T47D (cell line): ENCODE data around the gene IL4.

Source experiments
- DNase-seq, 2 experiments: peaks; one replicate each; pipeline versions ENCODE4 v3.0.0 to v3.0.0-alpha.2; 2011 to 2012; ENCODE audit warnings: low read depth in 1 of 2, low spot score in 1 of 2
- JUND ChIP-seq: IDR thresholded peaks from 2 replicates; pipeline ENCODE4 v1.6.1; 2012; ENCODE audit warnings: low read depth
- in situ Hi-C: cut with HindIII; loops from 2 replicates; pipeline ENCODE4 v1.10.0; 2016; ENCODE audit warnings: low sequenced_read_pairs, low pct_unique_long_range_greater_than_20kb

The IL4 gene

DNA sequence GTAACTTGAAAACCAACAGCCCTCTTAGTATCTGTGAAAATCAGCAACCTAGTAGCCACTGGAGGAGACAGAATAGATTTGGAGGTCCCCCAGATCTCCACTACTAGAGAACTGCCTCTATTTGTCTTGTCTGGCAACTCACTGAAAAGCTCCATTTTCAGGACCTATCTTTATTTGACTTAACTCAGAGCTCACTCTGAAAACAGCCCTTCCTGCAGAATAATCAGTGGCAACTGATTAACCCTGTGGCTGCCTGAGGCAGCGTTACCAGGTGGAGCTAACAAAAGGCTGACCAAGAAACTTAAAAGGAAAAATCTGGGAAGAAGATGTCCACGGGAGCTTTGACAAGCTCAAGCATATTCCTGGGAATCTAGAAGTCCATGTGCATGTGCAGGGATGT is 26.3 kb upstream of the IL4 start:
- in situ Hi-C loops: no loop called here
- DNase-seq: no peak
- TF ChIP-seq JUND: no peak

DNA sequence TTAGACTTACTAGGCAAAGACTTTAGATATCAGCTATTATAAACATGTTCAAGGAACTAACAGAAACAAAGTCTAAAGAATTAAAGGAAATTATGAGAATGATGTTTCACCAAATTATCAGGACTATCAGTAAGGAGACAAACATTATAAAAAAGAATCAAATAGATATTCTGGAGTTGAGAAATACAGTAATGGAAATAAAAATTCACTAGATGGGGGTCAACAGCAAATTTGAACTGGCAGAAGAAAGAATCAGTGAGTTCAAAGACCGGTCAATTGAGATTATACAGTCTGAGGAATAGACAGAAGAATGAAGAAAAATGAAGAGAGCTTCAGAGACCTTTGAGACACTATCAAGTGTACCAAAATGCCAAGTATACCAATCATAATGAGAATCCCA is 25.4 kb upstream of the IL4 start:
- DNase-seq: no peak
- TF ChIP-seq JUND: no peak
- in situ Hi-C loops: no loop called here

DNA sequence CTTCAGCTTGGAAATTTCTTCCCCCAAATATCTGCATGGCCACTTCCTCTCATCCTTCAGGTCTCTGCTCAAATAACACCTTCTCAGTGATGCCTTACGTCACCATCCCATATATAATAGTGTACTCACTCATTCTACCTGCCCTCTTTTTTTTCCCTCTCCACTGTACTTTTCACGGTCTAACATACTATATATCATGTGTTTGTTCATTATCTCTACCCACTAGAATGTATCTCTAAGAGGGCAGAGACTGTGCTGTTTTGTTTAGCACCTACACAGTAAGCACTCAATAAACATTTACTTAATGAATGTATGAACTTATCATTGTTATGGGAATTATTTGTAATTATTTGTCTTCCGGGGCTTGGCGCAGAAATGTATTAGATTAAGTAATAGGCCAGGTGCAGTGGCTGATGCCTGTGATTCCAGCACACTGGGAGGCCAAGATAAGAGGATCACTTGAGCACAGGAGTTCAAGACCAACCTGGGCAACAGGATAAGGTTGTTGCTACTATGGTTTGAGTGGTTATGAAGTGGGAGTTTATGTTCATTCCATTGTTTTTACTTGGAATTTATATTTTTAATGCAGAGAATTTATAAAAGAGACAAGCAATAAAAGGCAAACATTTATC is 21.8 kb upstream of the IL4 start:
- no peak for TF ChIP-seq JUND
- in situ Hi-C loops: no loop called here
- no peak for DNase-seq

DNA sequence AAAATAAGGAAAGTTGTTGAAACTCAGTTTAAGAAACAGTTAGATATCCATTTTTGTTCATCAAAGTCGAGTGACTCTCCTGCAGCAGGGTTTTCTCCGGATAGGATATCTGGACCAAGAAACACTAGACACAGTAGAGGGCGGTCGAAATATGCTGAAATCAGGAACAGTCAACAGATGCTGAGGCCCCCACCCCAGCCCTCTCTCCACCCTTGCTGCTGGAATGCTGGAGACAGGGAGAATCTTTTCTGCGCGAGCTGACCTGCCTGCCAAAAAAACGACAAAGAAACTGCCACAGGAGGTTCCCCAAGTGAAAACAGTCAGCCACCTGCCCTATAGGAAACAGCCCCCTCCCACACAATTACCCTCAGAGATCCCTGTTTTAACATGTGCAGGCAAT is 20.1 kb upstream of the IL4 start:
- DNase-seq: no peak
- in situ Hi-C loops: no loop called here
- no peak for TF ChIP-seq JUND

- no peak for TF ChIP-seq JUND
- in situ Hi-C loops: no loop called here
- no peak for DNase-seq
These were observed 17.7 kb upstream of the IL4 start for GRCh38 chr5:132655821-132656773.

DNA sequence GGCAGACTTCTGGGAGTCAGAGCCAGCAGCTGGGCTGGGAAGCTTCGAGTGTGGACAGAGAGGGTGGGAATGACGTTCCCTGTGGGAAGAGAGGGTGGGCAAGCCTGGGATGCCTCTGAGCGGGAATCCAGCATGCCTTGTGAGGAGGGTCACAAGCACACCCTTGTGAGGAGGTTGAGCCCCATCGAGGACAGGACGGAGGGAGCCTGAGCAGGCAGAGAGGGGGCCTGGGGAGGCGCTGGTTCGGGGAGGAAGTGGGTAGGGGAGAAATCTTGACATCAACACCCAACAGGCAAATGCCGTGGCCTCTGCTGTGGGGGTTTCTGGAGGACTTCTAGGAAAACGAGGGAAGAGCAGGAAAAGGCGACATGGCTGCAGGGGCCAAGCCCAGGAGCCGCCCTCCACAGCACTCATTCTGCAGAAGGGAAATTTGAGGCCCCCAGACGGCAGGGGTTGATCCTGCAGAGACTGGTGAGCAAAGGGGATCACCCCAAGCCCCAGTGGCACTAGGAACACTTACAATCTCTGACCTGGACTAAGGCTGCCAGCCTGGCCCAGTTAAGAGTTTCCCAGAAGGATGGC is 16.9 kb upstream of the IL4 start:
- no peak for TF ChIP-seq JUND
- no peak for DNase-seq
- in situ Hi-C loops: no loop called here

DNA sequence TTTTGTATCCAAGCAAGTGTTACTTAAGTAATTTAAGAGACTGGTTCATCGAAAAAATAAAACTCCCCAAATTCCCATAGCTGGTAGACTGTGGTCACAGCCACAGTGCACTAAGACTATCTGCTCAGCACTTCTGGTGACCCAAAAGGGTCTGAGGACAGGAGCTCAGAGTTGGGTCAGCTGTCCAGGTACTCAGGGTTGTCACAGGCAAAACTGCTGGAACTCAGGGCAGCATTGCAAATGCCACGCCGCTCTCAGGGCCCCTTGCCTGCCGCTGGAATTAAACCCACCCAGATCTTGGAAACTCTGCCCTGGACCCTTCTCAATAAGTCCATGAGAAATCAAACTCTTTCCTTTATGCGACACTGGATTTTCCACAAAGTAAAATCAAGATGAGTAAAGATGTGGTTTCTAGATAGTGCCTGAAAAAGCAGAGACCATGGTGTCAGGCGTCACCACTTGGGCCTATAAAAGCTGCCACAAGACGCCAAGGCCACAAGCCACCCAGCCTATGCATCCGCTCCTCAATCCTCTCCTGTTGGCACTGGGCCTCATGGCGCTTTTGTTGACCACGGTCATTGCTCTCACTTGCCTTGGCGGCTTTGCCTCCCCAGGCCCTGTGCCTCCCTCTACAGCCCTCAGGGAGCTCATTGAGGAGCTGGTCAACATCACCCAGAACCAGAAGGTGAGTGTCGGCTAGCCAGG is 16.0 kb upstream of the IL4 start, which contains the start of gene IL13:
TSS of gene IL13 (plus strand) at position 498 of the 705 bp plus-strand sequence. CDS start at position 512, 14 bp downstream.
- no peak for TF ChIP-seq JUND
- DNase-seq: no peak
- in situ Hi-C loops: no loop called here

DNA sequence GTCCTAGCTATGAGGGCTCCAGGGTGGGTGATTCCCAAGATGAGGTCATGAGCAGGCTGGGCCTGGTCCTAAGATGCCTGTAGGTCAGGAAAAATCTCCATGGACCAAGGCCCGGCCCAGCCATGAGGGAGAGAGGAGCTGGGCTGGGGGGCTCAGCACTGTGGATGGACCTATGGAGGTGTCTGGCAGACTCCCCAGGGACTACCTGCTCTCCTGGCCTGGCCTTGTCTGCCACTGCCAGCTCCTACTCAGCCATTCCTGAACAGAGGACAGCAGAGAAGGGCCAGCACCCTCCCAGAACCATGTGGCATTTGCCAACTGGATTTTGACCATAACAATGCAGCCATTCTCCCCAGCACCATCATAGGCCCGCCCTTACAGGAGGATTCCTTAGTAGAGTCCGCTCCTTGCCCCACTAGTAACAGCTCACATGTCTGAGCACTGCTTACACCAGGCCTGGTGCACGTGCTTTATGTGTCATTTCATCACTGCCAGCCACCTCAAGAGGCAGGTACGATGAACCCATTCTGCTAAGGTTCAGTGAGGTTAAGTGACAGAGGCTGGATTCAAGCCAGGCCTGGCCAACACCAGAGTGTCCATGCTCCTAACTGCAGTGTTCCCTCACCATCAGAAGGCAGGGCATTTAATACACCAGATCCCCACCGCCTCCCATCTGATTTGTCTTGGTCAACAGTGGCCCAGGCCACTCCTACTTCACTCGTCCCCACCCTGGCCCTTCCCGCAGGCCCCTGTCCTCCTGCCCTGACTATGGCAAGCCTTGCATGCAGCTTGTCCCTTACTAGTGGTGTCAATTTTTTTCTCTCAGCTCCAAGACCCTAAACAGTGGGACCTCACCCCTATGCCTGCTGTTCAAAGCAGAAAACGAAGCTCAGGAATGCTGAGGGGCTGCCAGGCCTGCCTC is 15.1 kb upstream of the IL4 start:
- TF ChIP-seq JUND: no peak
- no peak for DNase-seq
- in situ Hi-C loops: no loop called here

DNA sequence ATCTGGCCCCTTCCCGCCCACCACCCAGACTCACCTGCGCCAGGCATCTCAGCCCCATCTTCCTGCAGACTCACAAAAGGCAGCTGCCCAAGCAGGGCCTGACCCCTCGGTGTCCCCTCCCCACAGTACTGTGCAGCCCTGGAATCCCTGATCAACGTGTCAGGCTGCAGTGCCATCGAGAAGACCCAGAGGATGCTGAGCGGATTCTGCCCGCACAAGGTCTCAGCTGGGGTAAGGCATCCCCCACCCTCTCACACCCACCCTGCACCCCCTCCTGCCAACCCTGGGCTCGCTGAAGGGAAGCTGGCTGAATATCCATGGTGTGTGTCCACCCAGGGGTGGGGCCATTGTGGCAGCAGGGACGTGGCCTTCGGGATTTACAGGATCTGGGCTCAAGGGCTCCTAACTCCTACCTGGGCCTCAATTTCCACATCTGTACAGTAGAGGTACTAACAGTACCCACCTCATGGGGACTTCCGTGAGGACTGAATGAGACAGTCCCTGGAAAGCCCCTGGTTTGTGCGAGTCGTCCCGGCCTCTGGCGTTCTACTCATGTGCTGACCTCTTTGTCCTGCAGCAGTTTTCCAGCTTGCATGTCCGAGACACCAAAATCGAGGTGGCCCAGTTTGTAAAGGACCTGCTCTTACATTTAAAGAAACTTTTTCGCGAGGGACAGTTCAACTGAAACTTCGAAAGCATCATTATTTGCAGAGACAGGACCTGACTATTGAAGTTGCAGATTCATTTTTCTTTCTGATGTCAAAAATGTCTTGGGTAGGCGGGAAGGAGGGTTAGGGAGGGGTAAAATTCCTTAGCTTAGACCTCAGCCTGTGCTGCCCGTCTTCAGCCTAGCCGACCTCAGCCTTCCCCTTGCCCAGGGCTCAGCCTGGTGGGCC is 13.9 kb upstream of the IL4 start:
- DNase-seq: no peak
- no peak for TF ChIP-seq JUND
- in situ Hi-C loops: no loop called here

DNA sequence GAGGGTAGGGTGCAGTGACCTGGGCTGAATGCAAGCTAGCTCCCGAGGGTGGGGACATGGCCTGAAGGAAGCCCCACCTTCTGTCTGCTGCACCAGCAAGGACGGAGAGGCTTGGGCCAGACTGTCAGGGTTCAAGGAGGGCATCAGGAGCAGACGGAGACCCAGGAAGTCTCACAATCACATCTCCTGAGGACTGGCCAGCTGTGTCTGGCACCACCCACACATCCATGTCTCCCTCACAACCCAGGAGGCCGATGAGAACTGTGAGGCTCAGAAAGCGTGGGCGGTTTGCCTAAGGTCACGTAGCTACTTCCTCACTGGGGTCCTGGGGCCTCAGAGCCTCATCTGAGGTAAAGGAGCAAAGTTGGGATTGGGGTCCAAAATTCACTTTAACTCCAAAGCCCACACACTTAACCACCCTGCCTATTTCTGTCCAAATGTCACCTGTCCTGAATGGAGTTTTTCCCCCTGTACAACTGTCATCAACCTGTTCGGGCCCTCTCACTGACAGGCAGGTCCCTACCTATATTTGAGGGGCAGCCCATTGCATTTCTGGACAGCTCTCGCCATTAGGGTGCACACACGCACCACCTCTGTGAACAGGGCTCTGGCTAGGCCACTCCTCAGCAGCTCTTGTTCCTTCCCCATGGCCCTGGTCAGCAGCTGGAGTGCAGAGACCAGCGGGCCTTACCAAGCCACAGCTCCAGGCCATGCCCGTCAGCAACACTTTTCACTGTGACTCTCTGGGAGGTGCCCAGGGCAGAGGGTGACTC is 12.4 kb upstream of the IL4 start:
- DNase-seq: peak in 1 of 2 experiments; percentile 32
- TF ChIP-seq JUND: no peak
- in situ Hi-C loops: no loop called here
